A673 (cell line): ENCODE results near the gene ELL.

Experiments
- EZH2 ChIP-seq: fragments of 200-600 bp; sonication (generic); IDR thresholded peaks from 2 replicates; pipeline ENCODE4 v1.6.1; 2017; ENCODE audit warnings: borderline replicate concordance, low read depth, mild to moderate bottlenecking, mixed read lengths, antibody characterized with exemption, low read length; ENCODE audit not compliant: poor library complexity, severe bottlenecking
- TF ChIP-seq, protein P1 (sequence below): fragments of 300-800, 200-600 bp; sonication (generic); conservative IDR thresholded peaks from 2 replicates; pipeline ENCODE4 v1.5.1; 2017; ENCODE audit warnings: low read depth, mild to moderate bottlenecking, antibody characterized with exemption, low read length, moderate library complexity, mixed read lengths

DNA sequence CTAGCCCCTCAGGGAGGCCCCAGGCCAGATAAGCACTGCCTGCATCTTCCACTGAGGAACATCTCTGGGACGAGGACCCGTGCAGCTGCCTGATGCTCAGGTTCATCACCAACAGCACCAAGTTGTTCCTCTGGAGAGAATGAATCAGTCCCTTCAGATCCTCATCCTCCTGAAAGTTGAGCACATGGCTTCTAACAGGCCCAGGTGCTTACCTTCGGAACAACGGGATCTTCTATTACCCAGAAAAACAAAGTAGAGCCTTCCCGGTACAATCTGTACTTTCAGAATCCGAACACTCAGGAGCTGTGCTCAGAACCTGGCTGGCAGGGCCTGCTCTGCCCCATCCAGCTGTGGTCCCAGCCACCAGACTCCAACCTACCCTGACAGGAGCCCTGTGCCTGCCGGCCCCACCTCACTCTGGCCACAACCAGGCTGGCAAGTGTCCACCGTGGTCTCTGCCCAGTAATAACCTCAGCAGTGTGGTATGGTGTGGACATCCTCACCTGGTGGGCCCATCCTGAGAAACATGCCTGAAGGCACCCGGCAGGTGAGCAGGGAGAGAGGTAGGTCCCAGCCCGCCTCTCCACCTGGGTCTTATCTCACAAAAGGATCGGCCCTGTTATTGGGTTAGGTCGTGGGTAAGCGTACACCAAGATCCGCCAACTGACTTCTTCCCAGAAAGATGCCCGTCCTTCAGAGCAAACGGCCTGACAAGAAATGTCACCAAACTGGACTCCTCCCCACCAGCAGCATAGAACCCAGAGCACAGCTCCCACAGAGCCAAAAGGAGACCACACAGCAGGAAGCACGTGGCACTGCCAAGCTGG is 34.1 kb downstream of the ELL start:
- TF ChIP-seq, protein P1, sequence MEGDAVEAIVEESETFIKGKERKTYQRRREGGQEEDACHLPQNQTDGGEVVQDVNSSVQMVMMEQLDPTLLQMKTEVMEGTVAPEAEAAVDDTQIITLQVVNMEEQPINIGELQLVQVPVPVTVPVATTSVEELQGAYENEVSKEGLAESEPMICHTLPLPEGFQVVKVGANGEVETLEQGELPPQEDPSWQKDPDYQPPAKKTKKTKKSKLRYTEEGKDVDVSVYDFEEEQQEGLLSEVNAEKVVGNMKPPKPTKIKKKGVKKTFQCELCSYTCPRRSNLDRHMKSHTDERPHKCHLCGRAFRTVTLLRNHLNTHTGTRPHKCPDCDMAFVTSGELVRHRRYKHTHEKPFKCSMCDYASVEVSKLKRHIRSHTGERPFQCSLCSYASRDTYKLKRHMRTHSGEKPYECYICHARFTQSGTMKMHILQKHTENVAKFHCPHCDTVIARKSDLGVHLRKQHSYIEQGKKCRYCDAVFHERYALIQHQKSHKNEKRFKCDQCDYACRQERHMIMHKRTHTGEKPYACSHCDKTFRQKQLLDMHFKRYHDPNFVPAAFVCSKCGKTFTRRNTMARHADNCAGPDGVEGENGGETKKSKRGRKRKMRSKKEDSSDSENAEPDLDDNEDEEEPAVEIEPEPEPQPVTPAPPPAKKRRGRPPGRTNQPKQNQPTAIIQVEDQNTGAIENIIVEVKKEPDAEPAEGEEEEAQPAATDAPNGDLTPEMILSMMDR = no peak
- no peak for TF ChIP-seq EZH2
